HepG2 (cell line): ENCODE results near the gene LYRM7. TPM values are rescaled to one million over a fixed set of nuclear protein-coding genes. Genes with fewer than 3 reads are reported as not detected.
A peak's percentile ranks its signal among the peaks of the same experiment; 100 is the strongest.

Source experiments
- ATF1 ChIP-seq: IDR thresholded peaks from 2 replicates; pipeline ENCODE4 v1.6.1; 2016; ENCODE audit warnings: mild to moderate bottlenecking, control low read depth
- ATM ChIP-seq: fragments of 450-650 bp; IDR thresholded peaks from 2 replicates; pipeline ENCODE4 v1.7.1; 2017; ENCODE audit warnings: mild to moderate bottlenecking, borderline replicate concordance
- DMAP1 ChIP-seq: IDR thresholded peaks from 2 replicates; pipeline ENCODE4 v1.6.1; 2016
- FIP1L1 ChIP-seq: fragments of 200-400 bp; formaldehyde crosslinking; IDR thresholded peaks from 2 replicates; pipeline ENCODE4 v1.6.1; 2018; ENCODE audit warnings: low read depth, mild to moderate bottlenecking, low read length, moderate library complexity, borderline replicate concordance; ENCODE audit not compliant: insufficient read depth
- NFE2L2 ChIP-seq: fragments of 150-350 bp; IDR thresholded peaks from 2 replicates; pipeline ENCODE4 v1.6.1; 2014; ENCODE audit warnings: low read length
- RARA ChIP-seq: IDR thresholded peaks from 2 replicates; pipeline ENCODE4 v1.6.1; 2016; ENCODE audit warnings: missing genetic modification reagents, missing compliant biosample characterization
- SMAD3 ChIP-seq: sonication (generic); formaldehyde crosslinking; IDR thresholded peaks from 2 replicates; pipeline ENCODE4 v1.4.0; 2020; ENCODE audit warnings: missing genetic modification reagents
- ZEB1 ChIP-seq: IDR thresholded peaks from 2 replicates; pipeline ENCODE4 v1.6.1; 2012; ENCODE audit warnings: mild to moderate bottlenecking, low read depth, inconsistent platforms; ENCODE audit not compliant: insufficient replicate concordance
- ZNF253 ChIP-seq: sonication (generic); formaldehyde crosslinking; IDR thresholded peaks from 2 replicates; pipeline ENCODE4 v1.8.0; 2022; ENCODE audit warnings: mild to moderate bottlenecking, missing genetic modification reagents, borderline replicate concordance
- ZNF34 ChIP-seq: sonication (generic); formaldehyde crosslinking; IDR thresholded peaks from 2 replicates; pipeline ENCODE4 v1.4.0; 2020; ENCODE audit warnings: mild to moderate bottlenecking, missing genetic modification reagents, borderline replicate concordance
- ZNF468 ChIP-seq: sonication (generic); formaldehyde crosslinking; IDR thresholded peaks from 2 replicates; pipeline ENCODE4 v1.8.0; 2022; ENCODE audit warnings: mild to moderate bottlenecking, moderate library complexity, missing genetic modification reagents
- ZNF552 ChIP-seq: sonication (generic); formaldehyde crosslinking; IDR thresholded peaks from 2 replicates; pipeline ENCODE4 v1.9.0; 2022; ENCODE audit warnings: missing genetic modification reagents, mild to moderate bottlenecking, borderline replicate concordance
- ZNF577 ChIP-seq: sonication (generic); formaldehyde crosslinking; IDR thresholded peaks from 2 replicates; pipeline ENCODE4 v1.4.0; 2020; ENCODE audit warnings: mild to moderate bottlenecking, low read depth, missing genetic modification reagents, borderline replicate concordance
- ZNF605 ChIP-seq: sonication (generic); formaldehyde crosslinking; IDR thresholded peaks from 2 replicates; pipeline ENCODE4 v1.8.0; 2022; ENCODE audit warnings: mild to moderate bottlenecking, missing genetic modification reagents
- ZNF749 ChIP-seq: sonication (generic); formaldehyde crosslinking; IDR thresholded peaks from 2 replicates; pipeline ENCODE4 v1.8.0; 2022; ENCODE audit warnings: mild to moderate bottlenecking, missing genetic modification reagents, moderate library complexity, borderline replicate concordance
- ZNF772 ChIP-seq: sonication (generic); formaldehyde crosslinking; IDR thresholded peaks from 2 replicates; pipeline ENCODE4 v1.5.0; 2020; ENCODE audit warnings: mild to moderate bottlenecking, missing genetic modification reagents
- polyA plus RNA-seq, 8 experiments: library from polyadenylated mRNA; depleted of rRNA in 3 of 8; stranded (reverse) in 7 of 8; unstranded in 1 of 8; fragments of >200 nt; fragmentation: Illumina TruSeq in 4 of 8; extraction: Trizol in 4 of 8; gene quantifications; 2 replicates each; pipeline versions ENCODE4 v1.2.1 to v1.2.3, GENCODE V29; 2011 to 2016; ENCODE audit warnings: low read depth in 4 of 8, missing spikeins in 1 of 8, mixed read lengths in 1 of 8; ENCODE audit not compliant: insufficient read depth in 1 of 8
- total RNA-seq, 5 experiments: library from RNA; depleted of rRNA; stranded (reverse); fragments of >200 nt; fragmentation: Illumina TruSeq; extraction: Trizol; gene quantifications; 2 replicates each; pipeline ENCODE4 v1.2.3, GENCODE V29; 2016; ENCODE audit warnings: low read depth in 1 of 5
- TF ChIP-seq, protein P1 (sequence below): sonication (generic); formaldehyde crosslinking; IDR thresholded peaks from 2 replicates; pipeline ENCODE4 v1.4.0; 2020; ENCODE audit warnings: missing genetic modification reagents
- TF ChIP-seq, protein P2 (sequence below): IDR thresholded peaks from 2 replicates; pipeline ENCODE4 v1.6.1; 2016; ENCODE audit warnings: low read depth, control low read depth
- TF ChIP-seq, protein P3 (sequence below): sonication (generic); formaldehyde crosslinking; IDR thresholded peaks from 2 replicates; pipeline ENCODE4 v1.4.0; 2020; ENCODE audit warnings: missing genetic modification reagents
- TF ChIP-seq, protein P4 (sequence below): sonication (generic); formaldehyde crosslinking; IDR thresholded peaks from 2 replicates; pipeline ENCODE4 v1.5.1; 2020; ENCODE audit warnings: missing genetic modification reagents, mild to moderate bottlenecking, borderline replicate concordance
- TF ChIP-seq, protein P5 (sequence below): sonication (generic); formaldehyde crosslinking; conservative IDR thresholded peaks from 2 replicates; pipeline ENCODE4 v1.8.0; 2022; ENCODE audit warnings: mild to moderate bottlenecking, moderate library complexity, missing genetic modification reagents
- TF ChIP-seq, protein P6 (sequence below): sonication (generic); formaldehyde crosslinking; IDR thresholded peaks from 2 replicates; pipeline ENCODE4 v1.5.0; 2020; ENCODE audit warnings: missing genetic modification reagents, mild to moderate bottlenecking, borderline replicate concordance

Gene LYRM7
- total and polyA plus RNA-seq, 2 of the 13 experiments (the other 11 are each of a cell fraction or from before 2014, with no cell fraction given): 3.0 to 5.5 TPM

DNA sequence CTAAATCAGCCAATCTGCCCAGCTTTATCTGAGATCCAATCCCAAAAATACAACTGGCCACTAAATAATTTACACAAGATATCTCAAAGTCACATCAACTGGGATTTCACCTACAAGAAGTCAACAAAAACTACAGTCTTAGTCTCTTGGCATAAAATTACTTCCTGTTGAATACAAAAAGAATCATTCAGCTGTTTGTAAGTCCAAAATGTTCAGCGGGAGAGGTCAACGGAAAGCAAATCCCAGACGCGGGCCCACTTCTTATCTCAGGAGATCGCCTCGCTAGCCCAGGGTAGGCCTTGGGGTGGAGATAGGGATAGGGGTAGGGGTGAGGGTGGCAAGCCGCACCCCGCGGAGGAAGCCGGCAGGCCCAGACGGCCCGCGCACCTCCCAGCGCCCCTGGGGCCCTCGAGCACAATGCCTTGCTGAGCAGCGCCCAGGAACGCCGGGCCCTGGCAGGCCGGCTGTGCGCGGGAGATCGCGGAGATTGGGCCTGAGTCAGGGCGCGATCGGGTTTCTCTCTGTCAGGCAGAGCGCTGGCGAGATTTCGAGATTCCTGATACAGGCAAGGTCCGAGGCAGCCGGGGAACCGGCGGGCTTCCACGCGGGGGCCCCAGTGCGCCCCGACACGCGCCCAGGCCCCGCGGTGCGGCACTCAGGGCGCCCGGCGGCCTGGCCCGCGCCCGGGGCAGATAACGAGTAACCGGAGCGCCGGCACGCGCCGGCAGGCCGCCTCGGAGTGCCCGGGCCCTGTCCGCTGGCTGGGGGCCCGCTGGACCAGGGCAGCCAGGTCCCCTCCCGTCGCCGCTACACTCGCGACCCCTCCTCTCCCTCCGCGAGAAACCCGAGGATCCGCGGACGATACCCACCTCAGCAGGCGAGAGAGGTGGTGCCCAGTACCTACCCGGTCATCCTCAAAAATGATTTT is 6.3 kb upstream of the LYRM7 start (continued):
- TF ChIP-seq RARA (CRISPR knock-in tag) (peak; percentile 27; the same call in 1 of the 2 replicates), ATF1 (no peak), ZNF552 (no peak), ZNF605 (CRISPR knock-in tag) (no peak; the same call in 1 of the 2 replicates), ZNF577 (CRISPR knock-in tag) (no peak), FIP1L1 (no peak), ZNF772 (CRISPR knock-in tag) (peak; percentile 66; the same call in 1 of the 2 replicates), ZEB1 (no peak), SMAD3 (CRISPR knock-in tag) (no peak), ZNF253 (no peak), ATM (no peak), NFE2L2 (no peak), ZNF34 (no peak; the same call in 1 of the 2 replicates), ZNF468 (no peak), DMAP1 (CRISPR knock-in tag) (0 out of 2 replicates have a peak, but pooled peaks have one; percentile 9), ZNF749 (CRISPR knock-in tag) (no peak)
- TF ChIP-seq, protein P1, sequence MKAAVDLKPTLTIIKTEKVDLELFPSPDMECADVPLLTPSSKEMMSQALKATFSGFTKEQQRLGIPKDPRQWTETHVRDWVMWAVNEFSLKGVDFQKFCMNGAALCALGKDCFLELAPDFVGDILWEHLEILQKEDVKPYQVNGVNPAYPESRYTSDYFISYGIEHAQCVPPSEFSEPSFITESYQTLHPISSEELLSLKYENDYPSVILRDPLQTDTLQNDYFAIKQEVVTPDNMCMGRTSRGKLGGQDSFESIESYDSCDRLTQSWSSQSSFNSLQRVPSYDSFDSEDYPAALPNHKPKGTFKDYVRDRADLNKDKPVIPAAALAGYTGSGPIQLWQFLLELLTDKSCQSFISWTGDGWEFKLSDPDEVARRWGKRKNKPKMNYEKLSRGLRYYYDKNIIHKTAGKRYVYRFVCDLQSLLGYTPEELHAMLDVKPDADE: 0 out of 2 replicates have a peak, but pooled peaks have one; percentile 1
- TF ChIP-seq, protein P2, sequence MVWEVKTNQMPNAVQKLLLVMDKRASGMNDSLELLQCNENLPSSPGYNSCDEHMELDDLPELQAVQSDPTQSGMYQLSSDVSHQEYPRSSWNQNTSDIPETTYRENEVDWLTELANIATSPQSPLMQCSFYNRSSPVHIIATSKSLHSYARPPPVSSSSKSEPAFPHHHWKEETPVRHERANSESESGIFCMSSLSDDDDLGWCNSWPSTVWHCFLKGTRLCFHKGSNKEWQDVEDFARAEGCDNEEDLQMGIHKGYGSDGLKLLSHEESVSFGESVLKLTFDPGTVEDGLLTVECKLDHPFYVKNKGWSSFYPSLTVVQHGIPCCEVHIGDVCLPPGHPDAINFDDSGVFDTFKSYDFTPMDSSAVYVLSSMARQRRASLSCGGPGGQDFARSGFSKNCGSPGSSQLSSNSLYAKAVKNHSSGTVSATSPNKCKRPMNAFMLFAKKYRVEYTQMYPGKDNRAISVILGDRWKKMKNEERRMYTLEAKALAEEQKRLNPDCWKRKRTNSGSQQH (CRISPR knock-in tag): no peak
- TF ChIP-seq, protein P3, sequence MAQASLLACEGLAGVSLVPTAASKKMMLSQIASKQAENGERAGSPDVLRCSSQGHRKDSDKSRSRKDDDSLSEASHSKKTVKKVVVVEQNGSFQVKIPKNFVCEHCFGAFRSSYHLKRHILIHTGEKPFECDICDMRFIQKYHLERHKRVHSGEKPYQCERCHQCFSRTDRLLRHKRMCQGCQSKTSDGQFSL (CRISPR knock-in tag): no peak
- TF ChIP-seq, protein P4, sequence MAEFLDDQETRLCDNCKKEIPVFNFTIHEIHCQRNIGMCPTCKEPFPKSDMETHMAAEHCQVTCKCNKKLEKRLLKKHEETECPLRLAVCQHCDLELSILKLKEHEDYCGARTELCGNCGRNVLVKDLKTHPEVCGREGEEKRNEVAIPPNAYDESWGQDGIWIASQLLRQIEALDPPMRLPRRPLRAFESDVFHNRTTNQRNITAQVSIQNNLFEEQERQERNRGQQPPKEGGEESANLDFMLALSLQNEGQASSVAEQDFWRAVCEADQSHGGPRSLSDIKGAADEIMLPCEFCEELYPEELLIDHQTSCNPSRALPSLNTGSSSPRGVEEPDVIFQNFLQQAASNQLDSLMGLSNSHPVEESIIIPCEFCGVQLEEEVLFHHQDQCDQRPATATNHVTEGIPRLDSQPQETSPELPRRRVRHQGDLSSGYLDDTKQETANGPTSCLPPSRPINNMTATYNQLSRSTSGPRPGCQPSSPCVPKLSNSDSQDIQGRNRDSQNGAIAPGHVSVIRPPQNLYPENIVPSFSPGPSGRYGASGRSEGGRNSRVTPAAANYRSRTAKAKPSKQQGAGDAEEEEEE (CRISPR knock-in tag): no peak
- TF ChIP-seq, protein P5, sequence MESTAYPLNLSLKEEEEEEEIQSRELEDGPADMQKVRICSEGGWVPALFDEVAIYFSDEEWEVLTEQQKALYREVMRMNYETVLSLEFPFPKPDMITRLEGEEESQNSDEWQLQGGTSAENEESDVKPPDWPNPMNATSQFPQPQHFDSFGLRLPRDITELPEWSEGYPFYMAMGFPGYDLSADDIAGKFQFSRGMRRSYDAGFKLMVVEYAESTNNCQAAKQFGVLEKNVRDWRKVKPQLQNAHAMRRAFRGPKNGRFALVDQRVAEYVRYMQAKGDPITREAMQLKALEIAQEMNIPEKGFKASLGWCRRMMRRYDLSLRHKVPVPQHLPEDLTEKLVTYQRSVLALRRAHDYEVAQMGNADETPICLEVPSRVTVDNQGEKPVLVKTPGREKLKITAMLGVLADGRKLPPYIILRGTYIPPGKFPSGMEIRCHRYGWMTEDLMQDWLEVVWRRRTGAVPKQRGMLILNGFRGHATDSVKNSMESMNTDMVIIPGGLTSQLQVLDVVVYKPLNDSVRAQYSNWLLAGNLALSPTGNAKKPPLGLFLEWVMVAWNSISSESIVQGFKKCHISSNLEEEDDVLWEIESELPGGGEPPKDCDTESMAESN (CRISPR knock-in tag): peak; percentile 46; the same call in 1 of the 2 replicates
- TF ChIP-seq, protein P6, sequence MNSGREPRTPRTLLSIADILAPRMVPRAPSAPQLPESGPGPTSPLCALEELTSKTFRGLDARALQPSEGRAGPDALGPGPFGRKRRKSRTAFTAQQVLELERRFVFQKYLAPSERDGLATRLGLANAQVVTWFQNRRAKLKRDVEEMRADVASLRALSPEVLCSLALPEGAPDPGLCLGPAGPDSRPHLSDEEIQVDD (CRISPR knock-in tag): peak; percentile 48; the same call in 1 of the 2 replicates
